Panc1 (cell line): Measurements from ENCODE around the gene ROBO2. TPM values are rescaled to one million over a fixed set of nuclear protein-coding genes. Genes with fewer than 3 reads are reported as not detected.

Experiments used
- ATAC-seq: fragments of 200-7000 bp; cut with Tn5 transposase; 2 replicates; pipeline ENCODE4 v1.9.1; 2020; ENCODE audit warnings: mild to moderate bottlenecking, moderate library complexity
- BruUV-seq: library from RNA; stranded (reverse); fragments of 400-500 nt; replicated peaks from 2 replicates; lab custom pipeline; 2021; lab: Mats Ljungman, UMichigan
- CTCF ChIA-PET: fragments of 300-600 bp; sonication (Branson Sonifier 250); formaldehyde crosslinking; loops from one replicate; lab custom pipeline; 2022; ENCODE audit warnings: antibody characterized with exemption; lab: Charles Lee
- POLR2A ChIA-PET: fragments of 300-600 bp; sonication (Branson Sonifier 250); formaldehyde crosslinking; loops from one replicate; lab custom pipeline; 2022; ENCODE audit warnings: antibody characterized with exemption; lab: Charles Lee
- DNase-seq: peaks from one replicate; pipeline ENCODE4 v3.0.0-alpha.2; 2010; ENCODE audit warnings: low read depth, low spot score
- H3K27ac ChIP-seq: 2 replicates; pipeline ENCODE4 v1.5.1; 2011; ENCODE audit warnings: mild to moderate bottlenecking, low read length, inconsistent platforms
- H3K27me3 ChIP-seq: fragments of 200-500 bp; sonication (Bioruptor generic); 2 replicates; pipeline ENCODE4 v1.6.0; 2014; ENCODE audit warnings: low read length, inconsistent platforms; ENCODE audit not compliant: control insufficient read depth, insufficient read depth
- H3K36me3 ChIP-seq: fragments of 200-500 bp; sonication (Bioruptor generic); 2 replicates; pipeline ENCODE4 v1.5.1; 2014; ENCODE audit warnings: inconsistent platforms, mild to moderate bottlenecking, low read length, moderate library complexity; ENCODE audit not compliant: control insufficient read depth, insufficient read depth
- H3K4me1 ChIP-seq: 2 replicates; pipeline ENCODE4 v1.5.1; 2011; ENCODE audit warnings: inconsistent platforms, mild to moderate bottlenecking, low read length, moderate library complexity; ENCODE audit not compliant: control insufficient read depth, insufficient read depth
- H3K4me3 ChIP-seq, 2 experiments: 2 replicates each; pipeline ENCODE4 v1.5.1; 2011 to 2012; ENCODE audit warnings: low read depth in 2 of 2, low read length in 2 of 2, mild to moderate bottlenecking in 2 of 2, inconsistent platforms in 1 of 2, moderate library complexity in 1 of 2
- H3K9me3 ChIP-seq: fragments of 200-500 bp; sonication (Bioruptor generic); 2 replicates; pipeline ENCODE4 v1.5.1; 2014; ENCODE audit warnings: low read depth, mild to moderate bottlenecking, inconsistent platforms, low read length, moderate library complexity; ENCODE audit not compliant: control insufficient read depth, insufficient read depth
- CTCF ChIP-seq: fragments of 450-650 bp; IDR thresholded peaks from 2 replicates; pipeline ENCODE4 v1.5.1; 2017; ENCODE audit warnings: mild to moderate bottlenecking
- POLR2AphosphoS5 ChIP-seq: IDR thresholded peaks from 2 replicates; pipeline ENCODE4 v1.6.1; 2012; ENCODE audit warnings: mild to moderate bottlenecking, low read depth, low read length, moderate library complexity
- REST ChIP-seq, 2 experiments: IDR thresholded peaks; 2 replicates each; pipeline ENCODE4 v1.6.1; 2011 to 2012; ENCODE audit warnings: low read depth in 2 of 2, control low read depth in 1 of 2, low read length in 1 of 2, mild to moderate bottlenecking in 1 of 2, moderate library complexity in 1 of 2; ENCODE audit not compliant: insufficient read depth in 1 of 2
- SIN3A ChIP-seq: IDR thresholded peaks from 2 replicates; pipeline ENCODE4 v1.6.1; 2012; ENCODE audit warnings: low read depth, mild to moderate bottlenecking, low read length, moderate library complexity, borderline replicate concordance; ENCODE audit not compliant: insufficient read depth
- TCF7L2 ChIP-seq: IDR thresholded peaks from 2 replicates; pipeline ENCODE4 v1.6.1; 2011; ENCODE audit warnings: mild to moderate bottlenecking, low read depth, low read length, inconsistent platforms
- in situ Hi-C: cut with HindIII; loops from 2 replicates; pipeline ENCODE4 v1.10.0; 2016; ENCODE audit warnings: low sequenced_read_pairs, low pct_unique_long_range_greater_than_20kb
- intact Hi-C: fragments of 100-400 bp; cut with micrococcal nuclease; formaldehyde crosslinking; loops from one replicate; pipeline ENCODE4 v1.10.0; 2022; ENCODE audit not compliant: unreplicated experiment
- total RNA-seq: library from RNA; stranded (reverse); gene quantifications from one replicate; pipeline ENCODE4 v1.2.1, GENCODE V29; 2021; ENCODE audit not compliant: unreplicated experiment

ROBO2 gene
- total RNA-seq, 1 experiment from 2014 or later: 1.3 TPM

- TF ChIP-seq CTCF: no peak
- no peak for TF ChIP-seq POLR2AphosphoS5
- no peak for TF ChIP-seq REST (IDR thresholded peaks at IDR 0.05; ENCODE audit: insufficient read depth in 1 of 2, low read depth in 2 of 2, low read length in 1 of 2)
- no peak for TF ChIP-seq TCF7L2
- TF ChIP-seq SIN3A: no peak
- Histone ChIP-seq H3K4me3 (no peak overlapping the region), H3K9me3 (no peaks in the 10 kb centered on the region), H3K27me3 (no peaks in the 10 kb centered on the region), H3K27ac (no peak overlapping the region), H3K4me1 (no peaks in the 10 kb centered on the region), H3K36me3 (no peaks in the 10 kb centered on the region)
- no peak for ATAC-seq
- CTCF ChIA-PET: no interaction called here
- intact Hi-C loops (no loop called here), in situ Hi-C loops (no loop called here)
- POLR2A ChIA-PET: interaction anchor here (0.7 kb wide), 1 partner anchor 200 kb away, joined by 3 read pairs; no protein-coding TSS in a partner anchor
- DNase-seq: no peak
- no TSS peak for BruUV-seq
These were observed 187.7 kb downstream of the ROBO2 start for GRCh38 chr3:77227567-77227966.

- ChIA-PET CTCF (no interaction called here), POLR2A (no interaction called here)
- ATAC-seq (no peak), DNase-seq (no peak)
- no TSS peak for BruUV-seq
- H3K4me1 ChIP-seq: no peaks in the 10 kb centered on the region
- no peaks in the 10 kb centered on the region for H3K9me3 ChIP-seq
- no peak overlapping the region for H3K4me3 ChIP-seq
- TF ChIP-seq POLR2AphosphoS5 (no peak), REST (IDR thresholded peaks at IDR 0.05; ENCODE audit: insufficient read depth in 1 of 2, low read depth in 2 of 2, low read length in 1 of 2) (no peak), TCF7L2 (no peak)
- H3K36me3 ChIP-seq: no peaks in the 10 kb centered on the region
- intact Hi-C loops (no loop called here), in situ Hi-C loops (no loop called here)
- H3K27me3 ChIP-seq: no peaks in the 10 kb centered on the region
- no peak overlapping the region for H3K27ac ChIP-seq
These were observed 192.7 kb downstream of the ROBO2 start for GRCh38 chr3:77232557-77232956.
